Tibial artery (tissue), 4 donors: Measurements from ENCODE around the gene GNA12.

ENCODE experiments used
- DNase-seq, 2 donors: peaks; one replicate each; pipeline ENCODE4 v3.0.0-alpha.2; 2019
- H3K27ac ChIP-seq, 2 donors: fragments of 200-600 bp; sonication (generic) in 1 of 2; 1 replicate in 1 of 2; 2 replicates in 1 of 2; pipeline ENCODE4 v1.5.1; 2018 to 2019; ENCODE audit warnings: mild to moderate bottlenecking in 1 of 2
- H3K27me3 ChIP-seq, 2 donors: fragments of 200-600 bp; sonication (generic) in 1 of 2; one replicate each; pipeline versions ENCODE4 v1.5.1 to v1.6.0; 2016 to 2019
- H3K36me3 ChIP-seq, 3 donors: fragments of 200-600 bp; sonication (generic) in 2 of 3; one replicate each; pipeline ENCODE4 v1.5.1; 2016 to 2019; ENCODE audit warnings: mild to moderate bottlenecking in 2 of 3
- H3K4me1 ChIP-seq, 4 donors: fragments of 200-600 bp; sonication (generic) in 2 of 4; 1 replicate in 3 of 4; 2 replicates in 1 of 4; pipeline ENCODE4 v1.5.1; 2016 to 2019
- H3K4me3 ChIP-seq, 2 donors: fragments of 200-600 bp; sonication (generic) in 1 of 2; 1 replicate in 1 of 2; 2 replicates in 1 of 2; pipeline ENCODE4 v1.5.1; 2018 to 2019; ENCODE audit warnings: mild to moderate bottlenecking in 2 of 2
- H3K9me3 ChIP-seq, 3 donors: fragments of 200-600 bp; sonication (generic) in 1 of 3; one replicate each; pipeline ENCODE4 v1.5.1; 2016 to 2019
- intact Hi-C: fragments of 100-400 bp; cut with DNase I; formaldehyde crosslinking; loops from one replicate; pipeline ENCODE4 v1.15.0; 2023; ENCODE audit warnings: low total_unique reads
- TF ChIP-seq, protein P1 (sequence below), 2 experiments: fragments of 200-600 bp in 1 of 2; fragments of 450-650 bp in 1 of 2; IDR thresholded peaks; one replicate each; pipeline ENCODE4 v1.5.1; 2017 to 2019; ENCODE audit warnings: antibody characterized with exemption in 2 of 2, mild to moderate bottlenecking in 1 of 2, moderate library complexity in 1 of 2

The GNA12 gene

GRCh38 chr7:2786607-2787116 lies 57.4 kb downstream of the GNA12 start:
- Histone ChIP-seq H3K4me3 (no peak overlapping the region), H3K4me1 (peaks cover 0 to 17% (median 14%) of the 10 kb centered on the region in 4 donors), H3K27me3 (no peaks in the 10 kb centered on the region), H3K27ac (no peak overlapping the region), H3K9me3 (no peaks in the 10 kb centered on the region), H3K36me3 (peaks cover 3 to 28% (median 13%) of the 10 kb centered on the region in 3 donors)
- DNase-seq: no peak
- TF ChIP-seq, protein P1, sequence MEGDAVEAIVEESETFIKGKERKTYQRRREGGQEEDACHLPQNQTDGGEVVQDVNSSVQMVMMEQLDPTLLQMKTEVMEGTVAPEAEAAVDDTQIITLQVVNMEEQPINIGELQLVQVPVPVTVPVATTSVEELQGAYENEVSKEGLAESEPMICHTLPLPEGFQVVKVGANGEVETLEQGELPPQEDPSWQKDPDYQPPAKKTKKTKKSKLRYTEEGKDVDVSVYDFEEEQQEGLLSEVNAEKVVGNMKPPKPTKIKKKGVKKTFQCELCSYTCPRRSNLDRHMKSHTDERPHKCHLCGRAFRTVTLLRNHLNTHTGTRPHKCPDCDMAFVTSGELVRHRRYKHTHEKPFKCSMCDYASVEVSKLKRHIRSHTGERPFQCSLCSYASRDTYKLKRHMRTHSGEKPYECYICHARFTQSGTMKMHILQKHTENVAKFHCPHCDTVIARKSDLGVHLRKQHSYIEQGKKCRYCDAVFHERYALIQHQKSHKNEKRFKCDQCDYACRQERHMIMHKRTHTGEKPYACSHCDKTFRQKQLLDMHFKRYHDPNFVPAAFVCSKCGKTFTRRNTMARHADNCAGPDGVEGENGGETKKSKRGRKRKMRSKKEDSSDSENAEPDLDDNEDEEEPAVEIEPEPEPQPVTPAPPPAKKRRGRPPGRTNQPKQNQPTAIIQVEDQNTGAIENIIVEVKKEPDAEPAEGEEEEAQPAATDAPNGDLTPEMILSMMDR (IDR thresholded peaks at IDR 0.05): no peak
- intact Hi-C loops: no loop called here

GRCh38 chr7:2785071-2785500 lies 59.0 kb downstream of the GNA12 start:
- H3K4me1 ChIP-seq: peaks cover 0 to 17% (median 14%) of the 10 kb centered on the region in 4 donors
- no peak for DNase-seq
- no peak overlapping the region for H3K4me3 ChIP-seq
- H3K27ac ChIP-seq: peak overlapping the region; percentile 27 to 41
- intact Hi-C loops: no loop called here
- H3K9me3 ChIP-seq: no peaks in the 10 kb centered on the region
- TF ChIP-seq, protein P1 (IDR thresholded peaks at IDR 0.05): no peak
- no peaks in the 10 kb centered on the region for H3K27me3 ChIP-seq
- H3K36me3 ChIP-seq: peaks cover 0 to 18% (median 3%) of the 10 kb centered on the region in 3 donors

- no peak for DNase-seq
- peaks cover 0 to 17% (median 14%) of the 10 kb centered on the region in 4 donors for H3K4me1 ChIP-seq
- H3K27me3 ChIP-seq: no peaks in the 10 kb centered on the region
- H3K27ac ChIP-seq: no peak overlapping the region
- H3K9me3 ChIP-seq: no peaks in the 10 kb centered on the region
- TF ChIP-seq, protein P1 (IDR thresholded peaks at IDR 0.05): no peak
- intact Hi-C loops: no loop called here
- H3K36me3 ChIP-seq: peaks cover 0 to 7% (median 0%) of the 10 kb centered on the region in 3 donors
- no peak overlapping the region for H3K4me3 ChIP-seq
Measured at GRCh38 chr7:2782565-2782964, 61.5 kb downstream of the GNA12 start.

DNA sequence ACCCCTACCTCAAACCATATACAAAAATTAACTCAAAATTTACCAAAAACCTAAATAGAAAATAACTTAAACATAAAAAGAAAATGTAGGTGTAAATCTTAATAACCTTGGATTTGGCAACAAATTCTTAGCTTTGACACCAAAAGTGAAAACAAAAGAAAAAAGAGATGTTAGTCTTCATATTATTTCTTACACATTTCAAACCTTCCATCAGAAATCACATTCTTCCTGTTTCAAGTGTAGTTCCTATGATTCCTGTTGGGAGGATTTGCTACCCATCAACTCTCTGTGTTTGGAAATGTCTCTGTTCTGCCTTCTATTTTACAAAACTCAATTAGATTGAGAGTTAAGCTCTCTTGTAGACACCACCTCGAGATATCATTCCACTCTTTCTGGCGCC lies 62.0 kb downstream of the GNA12 start:
- H3K27ac ChIP-seq: no peak overlapping the region
- H3K4me1 ChIP-seq: peaks cover 0 to 17% (median 14%) of the 10 kb centered on the region in 4 donors
- intact Hi-C loops: no loop called here
- no peaks in the 10 kb centered on the region for H3K27me3 ChIP-seq
- TF ChIP-seq, protein P1 (IDR thresholded peaks at IDR 0.05): no peak
- DNase-seq: no peak
- no peak overlapping the region for H3K4me3 ChIP-seq
- peaks cover 0 to 2% (median 0%) of the 10 kb centered on the region in 3 donors for H3K36me3 ChIP-seq
- no peaks in the 10 kb centered on the region for H3K9me3 ChIP-seq

DNA sequence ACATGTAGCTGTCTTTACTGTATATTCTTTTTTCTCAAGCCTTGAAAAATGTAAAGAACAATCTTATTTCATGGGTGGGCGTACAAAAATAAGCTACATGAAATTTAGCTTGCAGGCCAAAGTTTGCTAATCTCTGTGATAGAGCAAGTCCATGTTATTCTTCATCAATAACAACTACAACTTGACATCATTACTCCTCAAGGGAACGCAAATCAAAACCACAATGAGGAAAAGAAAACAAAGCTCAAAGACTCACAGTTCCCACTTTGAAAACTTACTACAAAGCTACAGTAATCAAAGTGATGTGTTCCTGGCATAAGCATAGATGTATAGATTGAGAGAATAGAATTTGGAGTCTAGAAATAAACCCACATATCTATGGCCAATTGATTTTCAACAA lies 62.5 kb downstream of the GNA12 start:
- H3K4me1 ChIP-seq: peaks cover 0 to 17% (median 14%) of the 10 kb centered on the region in 4 donors
- intact Hi-C loops: no loop called here
- TF ChIP-seq, protein P1 (IDR thresholded peaks at IDR 0.05): no peak
- H3K27ac ChIP-seq: no peak overlapping the region
- no peaks in the 10 kb centered on the region for H3K9me3 ChIP-seq
- DNase-seq: no peak
- H3K4me3 ChIP-seq: no peak overlapping the region
- H3K36me3 ChIP-seq: no peaks in the 10 kb centered on the region
- no peaks in the 10 kb centered on the region for H3K27me3 ChIP-seq
